ENCODE data around the gene CCR3.

Gene CCR3

GRCh38 chr3:46299608-46300460, 57.6 kb downstream of the CCR3 start:
- DNase-seq, result no peak

- no peak for DNase-seq
These were observed 58.2 kb downstream of the CCR3 start for GRCh38 chr3:46300461-46300789.

GRCh38 chr3:46301122-46301835, 59.0 kb downstream of the CCR3 start:
- no peak for DNase-seq

- no peak for DNase-seq
These were observed 61.0 kb downstream of the CCR3 start for GRCh38 chr3:46303240-46303639.

- DNase-seq, result no peak
These were observed 62.5 kb downstream of the CCR3 start for GRCh38 chr3:46304739-46305138.

GRCh38 chr3:46312991-46313390, 70.7 kb downstream of the CCR3 start:
- DNase-seq, result no peak

GRCh38 chr3:46314517-46314916, 72.3 kb downstream of the CCR3 start:
- DNase-seq, result no peak

- DNase-seq, result no peak
These were observed 73.9 kb downstream of the CCR3 start for GRCh38 chr3:46316206-46316605.

Data from NCI-H774 (cell line).